ENCODE measurements around the gene LEP. TPM values are rescaled to one million over a fixed set of nuclear protein-coding genes. Genes with fewer than 3 reads are reported as not detected.

LEP gene
- polyA plus RNA-seq, 4 donors = 0.25 TPM; not detected in 3

- peaks cover 0 to 26% (median 0%) of the 10 kb centered on the region in 3 donors for H3K27me3 ChIP-seq (ENCODE audit: control insufficient read depth in 3 of 3, insufficient read depth in 3 of 3, low read length in 3 of 3)
- no peak overlapping the region for H3K27ac ChIP-seq (ENCODE audit: low read depth in 1 of 3, low read length in 2 of 3)
- WGBS, 3 donors = 74 to 90% (median 85%) methylated on average over 5 of the region's 5 CpGs
- H3K36me3 ChIP-seq (ENCODE audit: control insufficient read depth in 3 of 3, insufficient read depth in 2 of 3, low read depth in 1 of 3, low read length in 3 of 3) = no peaks in the 10 kb centered on the region
- FAIRE-seq (no peak), DNase-seq (no peak)
- H3K4me1 ChIP-seq (ENCODE audit: control insufficient read depth in 3 of 3, insufficient read depth in 2 of 3, low read depth in 1 of 3, low read length in 2 of 3) = no peaks in the 10 kb centered on the region
- no peaks in the 10 kb centered on the region for H3K9me3 ChIP-seq (ENCODE audit: control insufficient read depth in 2 of 2, insufficient read depth in 1 of 2, low read depth in 1 of 2, low read length in 1 of 2)
- no peak overlapping the region for H3K4me3 ChIP-seq (ENCODE audit: low read depth in 1 of 3, low read length in 3 of 3)
Measured at GRCh38 chr7:128247108-128247507, 6.0 kb downstream of the LEP start.

GRCh38 chr7:128247640-128248194 is 6.6 kb downstream of the LEP start:
- Histone ChIP-seq H3K27me3 (ENCODE audit: control insufficient read depth in 3 of 3, insufficient read depth in 3 of 3, low read length in 3 of 3) (peaks cover 0 to 20% (median 0%) of the 10 kb centered on the region in 3 donors), H3K4me3 (ENCODE audit: low read depth in 1 of 3, low read length in 3 of 3) (no peak overlapping the region), H3K9me3 (ENCODE audit: control insufficient read depth in 2 of 2, insufficient read depth in 1 of 2, low read depth in 1 of 2, low read length in 1 of 2) (no peaks in the 10 kb centered on the region), H3K4me1 (ENCODE audit: control insufficient read depth in 3 of 3, insufficient read depth in 2 of 3, low read depth in 1 of 3, low read length in 2 of 3) (no peaks in the 10 kb centered on the region), H3K27ac (ENCODE audit: low read depth in 1 of 3, low read length in 2 of 3) (no peak overlapping the region), H3K36me3 (ENCODE audit: control insufficient read depth in 3 of 3, insufficient read depth in 2 of 3, low read depth in 1 of 3, low read length in 3 of 3) (no peaks in the 10 kb centered on the region)
- FAIRE-seq = no peak
- no peak for DNase-seq
- 59 to 75% (median 65%) methylated on average over 7 of the region's 7 CpGs for WGBS, 3 donors

- peaks cover 0 to 7% (median 0%) of the 10 kb centered on the region in 3 donors for H3K27me3 ChIP-seq (ENCODE audit: control insufficient read depth in 3 of 3, insufficient read depth in 3 of 3, low read length in 3 of 3)
- no peaks in the 10 kb centered on the region for H3K4me1 ChIP-seq (ENCODE audit: control insufficient read depth in 3 of 3, insufficient read depth in 2 of 3, low read depth in 1 of 3, low read length in 2 of 3)
- WGBS, 3 donors = 28 to 51% (median 46%) methylated on average over 4 of the region's 4 CpGs
- no peak overlapping the region for H3K27ac ChIP-seq (ENCODE audit: low read depth in 1 of 3, low read length in 2 of 3)
- FAIRE-seq (no peak), DNase-seq (no peak)
- no peak overlapping the region for H3K4me3 ChIP-seq (ENCODE audit: low read depth in 1 of 3, low read length in 3 of 3)
- peaks cover 0 to 5% of the 10 kb centered on the region in 2 donors for H3K9me3 ChIP-seq (ENCODE audit: control insufficient read depth in 2 of 2, insufficient read depth in 1 of 2, low read depth in 1 of 2, low read length in 1 of 2)
- no peaks in the 10 kb centered on the region for H3K36me3 ChIP-seq (ENCODE audit: control insufficient read depth in 3 of 3, insufficient read depth in 2 of 3, low read depth in 1 of 3, low read length in 3 of 3)
Measured at GRCh38 chr7:128251337-128251736, 10.3 kb downstream of the LEP start.

GRCh38 chr7:128253701-128254100 is 12.6 kb downstream of the LEP start:
- no peak overlapping the region for H3K27ac ChIP-seq (ENCODE audit: low read depth in 1 of 3, low read length in 2 of 3)
- H3K36me3 ChIP-seq (ENCODE audit: control insufficient read depth in 3 of 3, insufficient read depth in 2 of 3, low read depth in 1 of 3, low read length in 3 of 3) = no peaks in the 10 kb centered on the region
- 90 to 92% (median 91%) methylated on average over 8 of the region's 8 CpGs for WGBS, 3 donors
- FAIRE-seq (no peak), DNase-seq (no peak)
- no peak overlapping the region for H3K4me3 ChIP-seq (ENCODE audit: low read depth in 1 of 3, low read length in 3 of 3)
- no peaks in the 10 kb centered on the region for H3K4me1 ChIP-seq (ENCODE audit: control insufficient read depth in 3 of 3, insufficient read depth in 2 of 3, low read depth in 1 of 3, low read length in 2 of 3)
- peaks cover 0 to 7% (median 0%) of the 10 kb centered on the region in 3 donors for H3K27me3 ChIP-seq (ENCODE audit: control insufficient read depth in 3 of 3, insufficient read depth in 3 of 3, low read length in 3 of 3)
- peaks cover 0 to 5% of the 10 kb centered on the region in 2 donors for H3K9me3 ChIP-seq (ENCODE audit: control insufficient read depth in 2 of 2, insufficient read depth in 1 of 2, low read depth in 1 of 2, low read length in 1 of 2)

- DNase-seq = no peak
- WGBS, 3 donors = 63 to 79% (median 64%) methylated on average over 5 of the region's 5 CpGs
Measured at GRCh38 chr7:128254470-128254869, 13.4 kb downstream of the LEP start.

GRCh38 chr7:128255271-128255670 is 14.2 kb downstream of the LEP start:
- DNase-seq (no peak), FAIRE-seq (no peak)
- Histone ChIP-seq H3K27ac (ENCODE audit: low read depth in 1 of 3, low read length in 2 of 3) (no peak overlapping the region), H3K36me3 (ENCODE audit: control insufficient read depth in 3 of 3, insufficient read depth in 2 of 3, low read depth in 1 of 3, low read length in 3 of 3) (no peaks in the 10 kb centered on the region), H3K27me3 (ENCODE audit: control insufficient read depth in 3 of 3, insufficient read depth in 3 of 3, low read length in 3 of 3) (peaks cover 0 to 2% (median 0%) of the 10 kb centered on the region in 3 donors), H3K9me3 (ENCODE audit: control insufficient read depth in 2 of 2, insufficient read depth in 1 of 2, low read depth in 1 of 2, low read length in 1 of 2) (peaks cover 0 to 5% of the 10 kb centered on the region in 2 donors), H3K4me3 (ENCODE audit: low read depth in 1 of 3, low read length in 3 of 3) (no peak overlapping the region), H3K4me1 (ENCODE audit: control insufficient read depth in 3 of 3, insufficient read depth in 2 of 3, low read depth in 1 of 3, low read length in 2 of 3) (peaks cover 0 to 12% (median 4%) of the 10 kb centered on the region in 3 donors)
- WGBS, 3 donors = 70 to 77% (median 75%) methylated on average over 2 of the region's 2 CpGs

More at GRCh38 chr7:128254470-128254869, 13.4 kb downstream of the LEP start:
- Histone ChIP-seq H3K4me1 (ENCODE audit: control insufficient read depth in 3 of 3, insufficient read depth in 2 of 3, low read depth in 1 of 3, low read length in 2 of 3) (peaks cover 0 to 6% (median 2%) of the 10 kb centered on the region in 3 donors), H3K27me3 (ENCODE audit: control insufficient read depth in 3 of 3, insufficient read depth in 3 of 3, low read length in 3 of 3) (peaks cover 0 to 3% (median 0%) of the 10 kb centered on the region in 3 donors), H3K9me3 (ENCODE audit: control insufficient read depth in 2 of 2, insufficient read depth in 1 of 2, low read depth in 1 of 2, low read length in 1 of 2) (peaks cover 0 to 5% of the 10 kb centered on the region in 2 donors), H3K36me3 (ENCODE audit: control insufficient read depth in 3 of 3, insufficient read depth in 2 of 3, low read depth in 1 of 3, low read length in 3 of 3) (no peaks in the 10 kb centered on the region), H3K4me3 (ENCODE audit: low read depth in 1 of 3, low read length in 3 of 3) (no peak overlapping the region), H3K27ac (ENCODE audit: low read depth in 1 of 3, low read length in 2 of 3) (no peak overlapping the region)
- no peak for FAIRE-seq

GRCh38 chr7:128257458-128257857 is 16.4 kb downstream of the LEP start:
- no peak for FAIRE-seq

GRCh38 chr7:128259131-128260061 is 18.3 kb downstream of the LEP start:
- H3K4me1 ChIP-seq (ENCODE audit: control insufficient read depth in 3 of 3, insufficient read depth in 2 of 3, low read depth in 1 of 3, low read length in 2 of 3) = peaks cover 0 to 16% (median 4%) of the 10 kb centered on the region in 3 donors
- FAIRE-seq (no peak), DNase-seq (peak; percentile 41 to 70)
- H3K27me3 ChIP-seq (ENCODE audit: control insufficient read depth in 3 of 3, insufficient read depth in 3 of 3, low read length in 3 of 3) = no peaks in the 10 kb centered on the region
- H3K4me3 ChIP-seq (ENCODE audit: low read depth in 1 of 3, low read length in 3 of 3) = no peak overlapping the region
- no peaks in the 10 kb centered on the region for H3K9me3 ChIP-seq (ENCODE audit: control insufficient read depth in 2 of 2, insufficient read depth in 1 of 2, low read depth in 1 of 2, low read length in 1 of 2)
- H3K36me3 ChIP-seq (ENCODE audit: control insufficient read depth in 3 of 3, insufficient read depth in 2 of 3, low read depth in 1 of 3, low read length in 3 of 3) = no peaks in the 10 kb centered on the region
- WGBS, 3 donors = 22 to 51% (median 34%) methylated on average over 11 of the region's 11 CpGs
- H3K27ac ChIP-seq (ENCODE audit: low read depth in 1 of 3, low read length in 2 of 3) = peak overlapping the region in 1 of 3 donors; percentile 10

More at GRCh38 chr7:128257458-128257857, 16.4 kb downstream of the LEP start:
- 87 to 92% (median 89%) methylated on average over 14 of the region's 14 CpGs for WGBS, 3 donors
- H3K27ac ChIP-seq (ENCODE audit: low read depth in 1 of 3, low read length in 2 of 3) = no peak overlapping the region
- H3K36me3 ChIP-seq (ENCODE audit: control insufficient read depth in 3 of 3, insufficient read depth in 2 of 3, low read depth in 1 of 3, low read length in 3 of 3) = no peaks in the 10 kb centered on the region
- no peak overlapping the region for H3K4me3 ChIP-seq (ENCODE audit: low read depth in 1 of 3, low read length in 3 of 3)
- DNase-seq = no peak
- no peaks in the 10 kb centered on the region for H3K27me3 ChIP-seq (ENCODE audit: control insufficient read depth in 3 of 3, insufficient read depth in 3 of 3, low read length in 3 of 3)
- peaks cover 0 to 5% of the 10 kb centered on the region in 2 donors for H3K9me3 ChIP-seq (ENCODE audit: control insufficient read depth in 2 of 2, insufficient read depth in 1 of 2, low read depth in 1 of 2, low read length in 1 of 2)
- H3K4me1 ChIP-seq (ENCODE audit: control insufficient read depth in 3 of 3, insufficient read depth in 2 of 3, low read depth in 1 of 3, low read length in 2 of 3) = peaks cover 0 to 12% (median 4%) of the 10 kb centered on the region in 3 donors
